ENCODE measurements around the gene SLC7A7. TPM values are rescaled to one million over a fixed set of nuclear protein-coding genes. Genes with fewer than 3 reads are reported as not detected.

Gene SLC7A7
- total and polyA plus RNA-seq, 10 of the 15 experiments (the other 5 are each of a cell fraction or from before 2014, with no cell fraction given), result 27.8 to 79.2 (median 50.8) TPM

DNA sequence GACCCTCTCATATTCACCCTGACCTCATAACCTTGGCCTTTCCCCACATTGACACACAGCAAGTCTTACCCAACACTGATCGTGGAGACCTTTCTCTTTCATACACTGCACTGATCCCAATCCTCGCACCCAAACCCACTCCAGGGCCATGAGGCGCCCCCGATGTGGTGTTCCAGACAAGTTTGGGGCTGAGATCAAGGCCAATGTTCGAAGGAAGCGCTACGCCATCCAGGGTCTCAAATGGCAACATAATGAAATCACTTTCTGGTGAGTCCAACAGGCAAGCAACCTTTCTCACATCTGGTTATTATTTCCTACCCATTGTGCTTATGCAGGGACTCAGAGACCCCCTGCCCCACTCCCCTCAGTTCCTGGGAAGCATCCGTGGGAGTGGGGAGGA is 26.5 kb upstream of the SLC7A7 start:
- DNase-seq (ENCODE audit: low read depth, low spot score) (no peak), ATAC-seq (no peak), FAIRE-seq (no peak)
- SMC1A ChIA-PET (ENCODE audit: uncharacterized antibody, unreplicated experiment), result interaction anchor here (1.3 to 2.0 kb wide), 3 partner anchors 10 to 19 kb away, joined by 4 to 5 read pairs (median 4); no protein-coding TSS in a partner anchor
- RAD21 ChIA-PET (ENCODE audit: unreplicated experiment), result no interaction called here
- CTCF ChIA-PET, result interaction anchor here (0.9 to 1.7 kb wide), 3 partner anchors 11 to 19 kb away, joined by 3 to 15 read pairs (median 9); no protein-coding TSS in a partner anchor
- no peaks in the 10 kb centered on the region for H4K20me1 ChIP-seq (ENCODE audit: control insufficient read depth, insufficient read depth)
- WGBS (ENCODE audit: insufficient coverage, insufficient replicate concordance, low lambda C conversion rate, missing lambda C conversion rate), result 61% methylated on average over 8 of the region's 8 CpGs
- H3K4me2 ChIP-seq (ENCODE audit: control insufficient read depth, insufficient read depth), result no peak overlapping the region
- POLR2A ChIA-PET, result no interaction called here
- TF ChIP-seq FOXK2 (IDR thresholded peaks at IDR 0.05), result no peak
- TF ChIP-seq KLF5 (IDR thresholded peaks at IDR 0.05; ENCODE audit: partially characterized antibody), result no peak
- TF ChIP-seq ZNF274 (IDR thresholded peaks at IDR 0.05; ENCODE audit: insufficient read depth, insufficient read length), result no peak
- TF ChIP-seq RUNX3 (IDR thresholded peaks at IDR 0.05; ENCODE audit: low read length), result no peak
- TF ChIP-seq SIX5 (IDR thresholded peaks at IDR 0.05; ENCODE audit: low read depth, low read length, severe bottlenecking), result no peak
- no peak for TF ChIP-seq ZNF24 (IDR thresholded peaks at IDR 0.05)
- TF ChIP-seq HDGF (IDR thresholded peaks at IDR 0.05), result no peak
- TF ChIP-seq IKZF1 (conservative IDR thresholded peaks at IDR 0.05), result no peak
- TF ChIP-seq TCF3 (IDR thresholded peaks at IDR 0.05; ENCODE audit: borderline replicate concordance, insufficient read depth, low read depth, low read length), result no peak
- TF ChIP-seq, protein P1, sequence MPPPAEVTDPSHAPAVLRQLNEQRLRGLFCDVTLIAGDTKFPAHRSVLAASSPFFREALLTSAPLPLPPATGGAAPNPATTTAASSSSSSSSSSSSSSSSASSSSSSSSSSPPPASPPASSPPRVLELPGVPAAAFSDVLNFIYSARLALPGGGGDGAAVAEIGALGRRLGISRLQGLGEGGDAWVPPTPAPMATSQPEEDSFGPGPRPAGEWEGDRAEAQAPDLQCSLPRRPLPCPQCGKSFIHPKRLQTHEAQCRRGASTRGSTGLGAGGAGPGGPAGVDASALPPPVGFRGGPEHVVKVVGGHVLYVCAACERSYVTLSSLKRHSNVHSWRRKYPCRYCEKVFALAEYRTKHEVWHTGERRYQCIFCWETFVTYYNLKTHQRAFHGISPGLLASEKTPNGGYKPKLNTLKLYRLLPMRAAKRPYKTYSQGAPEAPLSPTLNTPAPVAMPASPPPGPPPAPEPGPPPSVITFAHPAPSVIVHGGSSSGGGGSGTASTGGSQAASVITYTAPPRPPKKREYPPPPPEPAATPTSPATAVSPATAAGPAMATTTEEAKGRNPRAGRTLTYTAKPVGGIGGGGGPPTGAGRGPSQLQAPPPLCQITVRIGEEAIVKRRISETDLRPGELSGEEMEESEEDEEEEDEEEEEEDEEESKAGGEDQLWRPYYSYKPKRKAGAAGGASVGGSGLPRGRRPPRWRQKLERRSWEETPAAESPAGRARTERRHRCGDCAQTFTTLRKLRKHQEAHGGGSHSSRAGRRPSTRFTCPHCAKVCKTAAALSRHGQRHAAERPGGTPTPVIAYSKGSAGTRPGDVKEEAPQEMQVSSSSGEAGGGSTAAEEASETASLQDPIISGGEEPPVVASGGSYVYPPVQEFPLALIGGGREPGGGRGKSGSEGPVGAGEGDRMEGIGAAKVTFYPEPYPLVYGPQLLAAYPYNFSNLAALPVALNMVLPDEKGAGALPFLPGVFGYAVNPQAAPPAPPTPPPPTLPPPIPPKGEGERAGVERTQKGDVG (CRISPR knock-in tag; IDR thresholded peaks at IDR 0.05), result no peak
- no peak for TF ChIP-seq STAT1 (conservative IDR thresholded peaks at IDR 0.05)
- TF ChIP-seq, protein P2, sequence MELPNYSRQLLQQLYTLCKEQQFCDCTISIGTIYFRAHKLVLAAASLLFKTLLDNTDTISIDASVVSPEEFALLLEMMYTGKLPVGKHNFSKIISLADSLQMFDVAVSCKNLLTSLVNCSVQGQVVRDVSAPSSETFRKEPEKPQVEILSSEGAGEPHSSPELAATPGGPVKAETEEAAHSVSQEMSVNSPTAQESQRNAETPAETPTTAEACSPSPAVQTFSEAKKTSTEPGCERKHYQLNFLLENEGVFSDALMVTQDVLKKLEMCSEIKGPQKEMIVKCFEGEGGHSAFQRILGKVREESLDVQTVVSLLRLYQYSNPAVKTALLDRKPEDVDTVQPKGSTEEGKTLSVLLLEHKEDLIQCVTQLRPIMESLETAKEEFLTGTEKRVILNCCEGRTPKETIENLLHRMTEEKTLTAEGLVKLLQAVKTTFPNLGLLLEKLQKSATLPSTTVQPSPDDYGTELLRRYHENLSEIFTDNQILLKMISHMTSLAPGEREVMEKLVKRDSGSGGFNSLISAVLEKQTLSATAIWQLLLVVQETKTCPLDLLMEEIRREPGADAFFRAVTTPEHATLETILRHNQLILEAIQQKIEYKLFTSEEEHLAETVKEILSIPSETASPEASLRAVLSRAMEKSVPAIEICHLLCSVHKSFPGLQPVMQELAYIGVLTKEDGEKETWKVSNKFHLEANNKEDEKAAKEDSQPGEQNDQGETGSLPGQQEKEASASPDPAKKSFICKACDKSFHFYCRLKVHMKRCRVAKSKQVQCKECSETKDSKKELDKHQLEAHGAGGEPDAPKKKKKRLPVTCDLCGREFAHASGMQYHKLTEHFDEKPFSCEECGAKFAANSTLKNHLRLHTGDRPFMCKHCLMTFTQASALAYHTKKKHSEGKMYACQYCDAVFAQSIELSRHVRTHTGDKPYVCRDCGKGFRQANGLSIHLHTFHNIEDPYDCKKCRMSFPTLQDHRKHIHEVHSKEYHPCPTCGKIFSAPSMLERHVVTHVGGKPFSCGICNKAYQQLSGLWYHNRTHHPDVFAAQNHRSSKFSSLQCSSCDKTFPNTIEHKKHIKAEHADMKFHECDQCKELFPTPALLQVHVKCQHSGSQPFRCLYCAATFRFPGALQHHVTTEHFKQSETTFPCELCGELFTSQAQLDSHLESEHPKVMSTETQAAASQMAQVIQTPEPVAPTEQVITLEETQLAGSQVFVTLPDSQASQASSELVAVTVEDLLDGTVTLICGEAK (IDR thresholded peaks at IDR 0.05; ENCODE audit: borderline replicate concordance), result no peak
- TF ChIP-seq ZBTB33 (IDR thresholded peaks at IDR 0.05), result no peak
- TF ChIP-seq NR2C1 (IDR thresholded peaks at IDR 0.05), result no peak
- H3K27ac ChIP-seq (ENCODE audit: control insufficient read depth, insufficient read depth), result no peak overlapping the region
- peaks cover 21% of the 10 kb centered on the region for H3K4me1 ChIP-seq (ENCODE audit: control insufficient read depth, insufficient read depth, low read length)
- H3K36me3 ChIP-seq (ENCODE audit: control insufficient read depth in 2 of 2, insufficient read depth in 2 of 2, low read length in 1 of 2), result no peaks in the 10 kb centered on the region
- no TSS peak for BruUV-seq (replicated peaks)
- no peak overlapping the region for H3K4me3 ChIP-seq
- in situ Hi-C loops (cut with MboI) (loop anchor here (10.0 kb wide), 1 partner anchor 527 kb away; no protein-coding TSS in a partner anchor), intact Hi-C loops (cut with micrococcal nuclease; ENCODE audit: unreplicated experiment) (no loop called here)
- H3K79me2 ChIP-seq (ENCODE audit: control insufficient read depth, insufficient read depth, low read length), result no peaks in the 10 kb centered on the region
- no peaks in the 10 kb centered on the region for H3K27me3 ChIP-seq (replicated peaks in 1 of 2; ENCODE audit: control insufficient read depth in 2 of 2, insufficient read depth in 2 of 2, low read length in 1 of 2)
- H3K9ac ChIP-seq (ENCODE audit: control insufficient read depth, insufficient read depth, low read length), result no peak overlapping the region
- H2AFZ ChIP-seq (ENCODE audit: control insufficient read depth, low read depth, low read length), result no peak overlapping the region
- no peaks in the 10 kb centered on the region for H3K9me3 ChIP-seq (replicated peaks; ENCODE audit: control insufficient read depth, insufficient read depth, low read length)

Data from GM12878 (cell line).